ENCODE measurements around the gene OR5M3. TPM values are rescaled to one million over a fixed set of nuclear protein-coding genes. Genes with fewer than 3 reads are reported as not detected.

Gene OR5M3
- total RNA-seq, 4 donors from 2014 or later, result not detected

DNA sequence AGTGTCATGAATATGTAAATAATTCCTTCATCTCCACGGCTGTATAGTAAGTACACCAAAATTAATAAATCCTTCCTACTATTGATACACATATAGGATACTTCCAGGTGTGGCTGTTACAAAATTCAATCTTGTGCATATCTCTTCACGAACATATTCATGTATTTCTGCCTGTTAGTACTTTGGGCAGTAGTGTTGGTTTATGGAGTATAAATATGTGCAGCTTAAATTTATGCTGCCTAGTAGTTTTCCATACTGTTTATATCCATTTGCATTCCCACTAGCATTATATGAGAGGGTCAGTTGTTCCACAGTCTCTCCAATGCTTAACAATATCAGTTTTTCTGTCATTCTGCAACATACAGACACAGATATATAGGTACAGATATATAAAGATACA, 22.0 kb upstream of the OR5M3 start:
- H3K27ac ChIP-seq, result no peak overlapping the region
- no peaks in the 10 kb centered on the region for H3K36me3 ChIP-seq
- WGBS, 2 donors, result 70 to 77% methylated on average over 2 of the region's 2 CpGs
- H3K4me3 ChIP-seq, result no peak overlapping the region
- TF ChIP-seq, protein P1, sequence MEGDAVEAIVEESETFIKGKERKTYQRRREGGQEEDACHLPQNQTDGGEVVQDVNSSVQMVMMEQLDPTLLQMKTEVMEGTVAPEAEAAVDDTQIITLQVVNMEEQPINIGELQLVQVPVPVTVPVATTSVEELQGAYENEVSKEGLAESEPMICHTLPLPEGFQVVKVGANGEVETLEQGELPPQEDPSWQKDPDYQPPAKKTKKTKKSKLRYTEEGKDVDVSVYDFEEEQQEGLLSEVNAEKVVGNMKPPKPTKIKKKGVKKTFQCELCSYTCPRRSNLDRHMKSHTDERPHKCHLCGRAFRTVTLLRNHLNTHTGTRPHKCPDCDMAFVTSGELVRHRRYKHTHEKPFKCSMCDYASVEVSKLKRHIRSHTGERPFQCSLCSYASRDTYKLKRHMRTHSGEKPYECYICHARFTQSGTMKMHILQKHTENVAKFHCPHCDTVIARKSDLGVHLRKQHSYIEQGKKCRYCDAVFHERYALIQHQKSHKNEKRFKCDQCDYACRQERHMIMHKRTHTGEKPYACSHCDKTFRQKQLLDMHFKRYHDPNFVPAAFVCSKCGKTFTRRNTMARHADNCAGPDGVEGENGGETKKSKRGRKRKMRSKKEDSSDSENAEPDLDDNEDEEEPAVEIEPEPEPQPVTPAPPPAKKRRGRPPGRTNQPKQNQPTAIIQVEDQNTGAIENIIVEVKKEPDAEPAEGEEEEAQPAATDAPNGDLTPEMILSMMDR (IDR thresholded peaks at IDR 0.05), result no peak
- TF ChIP-seq POLR2A (IDR thresholded peaks at IDR 0.05), result no peak
- no peaks in the 10 kb centered on the region for H3K4me1 ChIP-seq
- no peak for DNase-seq
- H3K9me3 ChIP-seq, result peaks cover 0 to 7% (median 0%) of the 10 kb centered on the region in 3 donors
- intact Hi-C loops (cut with DNase I), result no loop called here
- H3K27me3 ChIP-seq, result no peaks in the 10 kb centered on the region

DNA sequence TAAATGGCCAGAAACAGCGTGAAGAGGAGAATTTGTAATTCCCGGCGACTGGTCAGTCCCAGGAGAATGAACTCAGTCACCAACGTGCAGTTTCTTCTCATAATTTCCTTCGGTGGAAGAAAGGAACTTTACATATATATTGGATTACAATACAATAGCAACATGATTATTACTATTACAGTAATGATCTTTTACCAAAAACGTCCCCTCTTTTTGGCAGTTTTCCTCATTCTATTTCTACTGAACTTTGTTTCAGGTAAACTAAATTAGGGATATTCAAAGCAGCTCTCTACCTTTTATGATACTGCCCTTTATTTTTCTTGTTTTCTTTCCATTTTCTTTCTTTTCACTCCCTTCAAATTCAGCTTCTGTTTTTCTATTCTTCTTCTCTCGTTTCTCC, 18.1 kb upstream of the OR5M3 start, which contains the start of gene OR5M8:
Gene OR5M8, minus strand, starts transcription at position 101 of the 400 bp plus-strand sequence. Its CDS starts 0 bp downstream, at position 101.
- H3K4me3 ChIP-seq, result no peak within 1 kb of the TSS
- WGBS, 2 donors, result 72 to 73% methylated on average over 7 of the region's 7 CpGs
- TF ChIP-seq POLR2A (IDR thresholded peaks at IDR 0.05), result no peak
- TF ChIP-seq, protein P1 (IDR thresholded peaks at IDR 0.05), result no peak

GRCh38 chr11:56486801-56487200, 13.6 kb upstream of the OR5M3 start:
- H3K36me3 ChIP-seq, result no peaks in the 10 kb centered on the region
- DNase-seq, result no peak
- no peak for TF ChIP-seq POLR2A (IDR thresholded peaks at IDR 0.05)
- TF ChIP-seq, protein P1 (IDR thresholded peaks at IDR 0.05), result no peak
- no peak overlapping the region for H3K4me3 ChIP-seq
- no peak overlapping the region for H3K27ac ChIP-seq
- intact Hi-C loops (cut with DNase I), result no loop called here
- no peaks in the 10 kb centered on the region for H3K9me3 ChIP-seq
- WGBS, 2 donors, result 61 to 63% methylated on average over 3 of the region's 3 CpGs
- H3K27me3 ChIP-seq, result no peaks in the 10 kb centered on the region
- no peaks in the 10 kb centered on the region for H3K4me1 ChIP-seq

More for the DNA sequence above, 18.1 kb upstream of the OR5M3 start, which contains the start of gene OR5M8:
- H3K27ac ChIP-seq, result no peak within 1 kb of the TSS
- H3K27me3 ChIP-seq, result no peaks in the 10 kb centered on the region
- H3K9me3 ChIP-seq, result no peaks in the 10 kb centered on the region
- no peak for DNase-seq
- H3K36me3 ChIP-seq, result no peaks in the 10 kb centered on the region
- intact Hi-C loops (cut with DNase I), result no loop called here
- H3K4me1 ChIP-seq, result no peaks in the 10 kb centered on the region

DNA sequence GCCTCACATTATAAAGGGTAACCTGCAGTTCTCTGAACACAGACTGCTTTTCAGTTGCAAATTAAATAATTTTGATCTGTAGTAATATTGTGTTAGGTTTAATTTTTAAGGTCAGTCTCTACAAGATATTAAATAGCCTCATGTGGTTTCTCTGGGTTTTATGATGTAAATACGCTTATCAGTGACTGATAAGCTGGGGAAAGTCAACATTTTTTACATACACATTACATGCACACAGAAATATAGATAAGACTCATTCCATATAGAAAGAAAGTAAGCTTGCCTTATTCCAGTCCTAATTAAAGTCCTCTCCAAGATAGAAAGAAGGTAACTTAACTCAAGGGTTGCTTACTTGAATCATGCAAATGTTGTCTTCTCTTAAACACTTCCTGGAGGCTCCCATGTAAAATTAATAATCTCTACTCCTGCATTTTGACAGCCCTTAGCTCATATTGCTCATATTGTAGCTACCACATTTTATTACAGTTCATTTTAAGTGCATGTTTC, 1.6 kb upstream of the OR5M3 start:
- Histone ChIP-seq H3K36me3 (no peaks in the 10 kb centered on the region), H3K27ac (no peak overlapping the region), H3K27me3 (no peaks in the 10 kb centered on the region), H3K9me3 (no peaks in the 10 kb centered on the region), H3K4me1 (no peaks in the 10 kb centered on the region), H3K4me3 (no peak overlapping the region)
- TF ChIP-seq POLR2A (IDR thresholded peaks at IDR 0.05), result no peak
- TF ChIP-seq, protein P1 (IDR thresholded peaks at IDR 0.05), result no peak
- no peak for DNase-seq
- intact Hi-C loops (cut with DNase I), result no loop called here
- WGBS, 2 donors, result 41 to 52% methylated on average over 1 of the region's 1 CpG

- no peaks in the 10 kb centered on the region for H3K36me3 ChIP-seq
- no peak overlapping the region for H3K4me3 ChIP-seq
- WGBS, 2 donors, result 65 to 86% methylated on average over 1 of the region's 1 CpG
- no peak for DNase-seq
- no peaks in the 10 kb centered on the region for H3K4me1 ChIP-seq
- no peak overlapping the region for H3K27ac ChIP-seq
- intact Hi-C loops (cut with DNase I), result no loop called here
- no peak for TF ChIP-seq POLR2A (IDR thresholded peaks at IDR 0.05)
- TF ChIP-seq, protein P1 (IDR thresholded peaks at IDR 0.05), result no peak
- no peaks in the 10 kb centered on the region for H3K27me3 ChIP-seq
- no peaks in the 10 kb centered on the region for H3K9me3 ChIP-seq
Measured at GRCh38 chr11:56457076-56457475, 16.1 kb downstream of the OR5M3 start.
